Measurements from ENCODE around the gene EXOC1L.
"Not testable (repeated sequence)": the region's sequence is repeated elsewhere in the genome, so short reads cannot be mapped to it uniquely, and the experiment has no call there.

Gene EXOC1L

GRCh38 chr4:55820279-55820678 is 689 bp downstream of the EXOC1L start:
- Mint-ChIP-seq H3K27ac (no peak overlapping the region), H3K4me3 (no peak overlapping the region), H3K27me3 (peaks cover 9% of the 10 kb centered on the region), H3K36me3 (ENCODE audit: low read depth) (no peaks in the 10 kb centered on the region), H3K4me1 (ENCODE audit: low read depth) (peaks cover 5% of the 10 kb centered on the region), H3K9me3 (peaks cover 9% of the 10 kb centered on the region)
- intact Hi-C loops (cut with micrococcal nuclease), result no loop called here

GRCh38 chr4:55822329-55822728 is 2.7 kb downstream of the EXOC1L start:
- Mint-ChIP-seq H3K4me1 (ENCODE audit: low read depth) (peaks cover 5% of the 10 kb centered on the region), H3K27me3 (peaks cover 12% of the 10 kb centered on the region), H3K9me3 (peaks cover under 1% of the 10 kb centered on the region), H3K36me3 (ENCODE audit: low read depth) (no peaks in the 10 kb centered on the region), H3K4me3 (no peak overlapping the region), H3K27ac (no peak overlapping the region)
- intact Hi-C loops (cut with micrococcal nuclease), result no loop called here

GRCh38 chr4:55824865-55825264 is 5.3 kb downstream of the EXOC1L start:
- Mint-ChIP-seq H3K27me3 (peaks cover 4% of the 10 kb centered on the region), H3K9me3 (no peaks in the 10 kb centered on the region), H3K4me1 (ENCODE audit: low read depth) (peaks cover 1% of the 10 kb centered on the region), H3K4me3 (no peak overlapping the region), H3K36me3 (ENCODE audit: low read depth) (no peaks in the 10 kb centered on the region), H3K27ac (no peak overlapping the region)
- intact Hi-C loops (cut with micrococcal nuclease), result no loop called here

GRCh38 chr4:55826986-55827385 is 7.4 kb downstream of the EXOC1L start:
- Mint-ChIP-seq H3K9me3 (no peaks in the 10 kb centered on the region), H3K27ac (no peak overlapping the region), H3K4me3 (no peak overlapping the region), H3K27me3 (peaks cover 6% of the 10 kb centered on the region), H3K4me1 (ENCODE audit: low read depth) (no peaks in the 10 kb centered on the region), H3K36me3 (ENCODE audit: low read depth) (no peaks in the 10 kb centered on the region)
- intact Hi-C loops (cut with micrococcal nuclease), result no loop called here

GRCh38 chr4:55827582-55827981 is 8.0 kb downstream of the EXOC1L start:
- H3K4me3 Mint-ChIP-seq, result no peak overlapping the region
- H3K27ac Mint-ChIP-seq, result no peak overlapping the region
- H3K27me3 Mint-ChIP-seq, result peaks cover 6% of the 10 kb centered on the region
- H3K4me1 Mint-ChIP-seq (ENCODE audit: low read depth), result no peaks in the 10 kb centered on the region
- H3K36me3 Mint-ChIP-seq (ENCODE audit: low read depth), result no peaks in the 10 kb centered on the region
- no peaks in the 10 kb centered on the region for H3K9me3 Mint-ChIP-seq
- intact Hi-C loops (cut with micrococcal nuclease), result no loop called here

- Mint-ChIP-seq H3K9me3 (no peaks in the 10 kb centered on the region), H3K4me1 (ENCODE audit: low read depth) (no peaks in the 10 kb centered on the region), H3K27ac (no peak overlapping the region), H3K36me3 (ENCODE audit: low read depth) (no peaks in the 10 kb centered on the region), H3K4me3 (no peak overlapping the region), H3K27me3 (peaks cover 6% of the 10 kb centered on the region)
- intact Hi-C loops (cut with micrococcal nuclease), result no loop called here
These were observed 10.5 kb downstream of the EXOC1L start for GRCh38 chr4:55830048-55830447.

- no peaks in the 10 kb centered on the region for H3K4me1 Mint-ChIP-seq (ENCODE audit: low read depth)
- intact Hi-C loops (cut with micrococcal nuclease), result no loop called here
- peaks cover 6% of the 10 kb centered on the region for H3K27me3 Mint-ChIP-seq
- no peak overlapping the region for H3K4me3 Mint-ChIP-seq
- no peak overlapping the region for H3K27ac Mint-ChIP-seq
- H3K36me3 Mint-ChIP-seq (ENCODE audit: low read depth), result no peaks in the 10 kb centered on the region
- no peaks in the 10 kb centered on the region for H3K9me3 Mint-ChIP-seq
These were observed 11.1 kb downstream of the EXOC1L start for GRCh38 chr4:55830716-55831115.

- Mint-ChIP-seq H3K36me3 (ENCODE audit: low read depth) (no peaks in the 10 kb centered on the region), H3K4me1 (ENCODE audit: low read depth) (no peaks in the 10 kb centered on the region), H3K27ac (no peak overlapping the region), H3K9me3 (no peaks in the 10 kb centered on the region), H3K27me3 (peaks cover 3% of the 10 kb centered on the region), H3K4me3 (no peak overlapping the region)
- intact Hi-C loops (cut with micrococcal nuclease), result no loop called here
These were observed 14.7 kb downstream of the EXOC1L start for GRCh38 chr4:55834086-55834795.

GRCh38 chr4:55837903-55838302 is 18.3 kb downstream of the EXOC1L start:
- no peak overlapping the region for H3K27ac Mint-ChIP-seq
- no peak overlapping the region for H3K4me3 Mint-ChIP-seq
- H3K4me1 Mint-ChIP-seq (ENCODE audit: low read depth), result no peaks in the 10 kb centered on the region
- H3K27me3 Mint-ChIP-seq, result peaks cover 1% of the 10 kb centered on the region
- intact Hi-C loops (cut with micrococcal nuclease), result no loop called here
- no peaks in the 10 kb centered on the region for H3K9me3 Mint-ChIP-seq
- H3K36me3 Mint-ChIP-seq (ENCODE audit: low read depth), result no peaks in the 10 kb centered on the region

GRCh38 chr4:55838356-55838755 is 18.8 kb downstream of the EXOC1L start:
- Mint-ChIP-seq H3K9me3 (no peaks in the 10 kb centered on the region), H3K4me1 (ENCODE audit: low read depth) (no peaks in the 10 kb centered on the region), H3K27me3 (peaks cover 2% of the 10 kb centered on the region), H3K27ac (no peak overlapping the region), H3K36me3 (ENCODE audit: low read depth) (no peaks in the 10 kb centered on the region), H3K4me3 (no peak overlapping the region)
- intact Hi-C loops (cut with micrococcal nuclease), result no loop called here

- no peak overlapping the region for H3K4me3 Mint-ChIP-seq
- H3K36me3 Mint-ChIP-seq (ENCODE audit: low read depth), result no peaks in the 10 kb centered on the region
- intact Hi-C loops (cut with micrococcal nuclease), result no loop called here
- no peaks in the 10 kb centered on the region for H3K4me1 Mint-ChIP-seq (ENCODE audit: low read depth)
- no peaks in the 10 kb centered on the region for H3K9me3 Mint-ChIP-seq
- peaks cover 2% of the 10 kb centered on the region for H3K27me3 Mint-ChIP-seq
- H3K27ac Mint-ChIP-seq, result no peak overlapping the region
These were observed 19.4 kb downstream of the EXOC1L start for GRCh38 chr4:55838952-55839351.

- Mint-ChIP-seq H3K9me3 (no peaks in the 10 kb centered on the region), H3K4me3 (no peak overlapping the region), H3K27me3 (peaks cover 2% of the 10 kb centered on the region), H3K36me3 (ENCODE audit: low read depth) (no peaks in the 10 kb centered on the region), H3K27ac (no peak overlapping the region), H3K4me1 (ENCODE audit: low read depth) (no peaks in the 10 kb centered on the region)
- intact Hi-C loops (cut with micrococcal nuclease), result no loop called here
These were observed 21.4 kb downstream of the EXOC1L start for GRCh38 chr4:55840956-55841355.

GRCh38 chr4:55841373-55842239 is 22.0 kb downstream of the EXOC1L start:
- H3K4me3 Mint-ChIP-seq; H3K27ac Mint-ChIP-seq; H3K9me3 Mint-ChIP-seq; H3K4me1 Mint-ChIP-seq (ENCODE audit: low read depth); H3K36me3 Mint-ChIP-seq (ENCODE audit: low read depth); H3K27me3 Mint-ChIP-seq; intact Hi-C loops (cut with micrococcal nuclease): not testable (repeated sequence)

GRCh38 chr4:55842312-55842711 is 22.7 kb downstream of the EXOC1L start:
- H3K4me3 Mint-ChIP-seq; intact Hi-C loops (cut with micrococcal nuclease); H3K27me3 Mint-ChIP-seq; H3K36me3 Mint-ChIP-seq (ENCODE audit: low read depth); H3K9me3 Mint-ChIP-seq; H3K27ac Mint-ChIP-seq; H3K4me1 Mint-ChIP-seq (ENCODE audit: low read depth): not testable (repeated sequence)

Measured in dendritic cell treated with granulocyte-macrophage colony-stimulating factor and Interleukin-4, amounts not matched to agents 40 ng/mL and 50 ng/mL, for 4 days (primary cell).